K562 (cell line): Measurements from ENCODE around the gene XIRP1. TPM values are rescaled to one million over a fixed set of nuclear protein-coding genes. Genes with fewer than 3 reads are reported as not detected.

Experiments
- E2F5 ChIP-seq: sonication (generic); formaldehyde crosslinking; IDR thresholded peaks from 2 replicates; pipeline ENCODE4 v1.8.0; 2022; ENCODE audit warnings: mild to moderate bottlenecking, missing genetic modification reagents
- ELF4 ChIP-seq: fragments of 450-650 bp; formaldehyde crosslinking; IDR thresholded peaks from 2 replicates; pipeline ENCODE4 v1.4.0; 2022; ENCODE audit warnings: missing genetic modification characterization
- FOS ChIP-seq: IDR thresholded peaks from 3 replicates; pipeline ENCODE4 v1.6.1; 2011; ENCODE audit not compliant: insufficient read length; ENCODE audit errors: extremely low read depth
- SMAD4 ChIP-seq: fragments of 250-450 bp; sonication (Bioruptor Pico); conservative IDR thresholded peaks from 2 replicates; pipeline ENCODE4 v1.8.0; 2021; ENCODE audit warnings: inconsistent platforms, mild to moderate bottlenecking, moderate library complexity
- SMARCE1 ChIP-seq: fragments of 450-650 bp; IDR thresholded peaks from 2 replicates; pipeline ENCODE4 v1.7.1; 2016; ENCODE audit warnings: mild to moderate bottlenecking
- YY1 ChIP-seq, 3 experiments: IDR thresholded peaks; 2 replicates each; pipeline ENCODE4 v1.6.1; 2011; ENCODE audit warnings: low read length in 2 of 3, mild to moderate bottlenecking in 2 of 3, moderate library complexity in 2 of 3, borderline replicate concordance in 1 of 3, control low read depth in 1 of 3, low read depth in 1 of 3; ENCODE audit not compliant: insufficient read depth in 3 of 3, insufficient replicate concordance in 2 of 3, control insufficient read depth in 1 of 3, insufficient read length in 1 of 3; ENCODE audit errors: extremely low read depth in 1 of 3
- ZBTB9 ChIP-seq: fragments of 450-650 bp; formaldehyde crosslinking; IDR thresholded peaks from 2 replicates; pipeline ENCODE4 v1.4.0; 2020; ENCODE audit warnings: mild to moderate bottlenecking, moderate library complexity
- polyA plus RNA-seq, 8 experiments: library from polyadenylated mRNA; depleted of rRNA in 4 of 8; stranded (reverse) in 5 of 8; unstranded in 3 of 8; fragments of >200 nt; fragmentation: Nextera tagmentation in 2 of 8; fragmentation: Illumina TruSeq in 1 of 8; extraction: Ambion mirVana in 2 of 8; extraction: Trizol in 1 of 8; gene quantifications; 2 replicates each; pipeline versions ENCODE4 v1.2.1 to v1.2.3, GENCODE V29; 2011 to 2014; ENCODE audit warnings: inconsistent platforms in 1 of 8, missing spikeins in 1 of 8
- total RNA-seq, 7 experiments: library from RNA; depleted of rRNA in 6 of 7; stranded (reverse); fragments of >200 nt in 6 of 7; fragmentation: Illumina TruSeq in 2 of 7; extraction: Trizol in 2 of 7; gene quantifications; 2 replicates each; pipeline versions ENCODE4 v1.2.1 to v1.2.3, GENCODE V29; 2011 to 2021; ENCODE audit warnings: low replicate concordance in 1 of 7
- TF ChIP-seq, protein P1 (sequence below), 2 experiments: fragments of 450-650 bp; conservative IDR thresholded peaks; 2 replicates each; pipeline ENCODE4 v1.6.1; 2017; ENCODE audit warnings: mild to moderate bottlenecking in 2 of 2, moderate library complexity in 2 of 2

XIRP1 gene
- total and polyA plus RNA-seq, 9 of the 15 experiments (the other 6 are each of a cell fraction or from before 2014, with no cell fraction given) = 0.03 to 0.27 (median 0.08) TPM; not detected in 3

DNA sequence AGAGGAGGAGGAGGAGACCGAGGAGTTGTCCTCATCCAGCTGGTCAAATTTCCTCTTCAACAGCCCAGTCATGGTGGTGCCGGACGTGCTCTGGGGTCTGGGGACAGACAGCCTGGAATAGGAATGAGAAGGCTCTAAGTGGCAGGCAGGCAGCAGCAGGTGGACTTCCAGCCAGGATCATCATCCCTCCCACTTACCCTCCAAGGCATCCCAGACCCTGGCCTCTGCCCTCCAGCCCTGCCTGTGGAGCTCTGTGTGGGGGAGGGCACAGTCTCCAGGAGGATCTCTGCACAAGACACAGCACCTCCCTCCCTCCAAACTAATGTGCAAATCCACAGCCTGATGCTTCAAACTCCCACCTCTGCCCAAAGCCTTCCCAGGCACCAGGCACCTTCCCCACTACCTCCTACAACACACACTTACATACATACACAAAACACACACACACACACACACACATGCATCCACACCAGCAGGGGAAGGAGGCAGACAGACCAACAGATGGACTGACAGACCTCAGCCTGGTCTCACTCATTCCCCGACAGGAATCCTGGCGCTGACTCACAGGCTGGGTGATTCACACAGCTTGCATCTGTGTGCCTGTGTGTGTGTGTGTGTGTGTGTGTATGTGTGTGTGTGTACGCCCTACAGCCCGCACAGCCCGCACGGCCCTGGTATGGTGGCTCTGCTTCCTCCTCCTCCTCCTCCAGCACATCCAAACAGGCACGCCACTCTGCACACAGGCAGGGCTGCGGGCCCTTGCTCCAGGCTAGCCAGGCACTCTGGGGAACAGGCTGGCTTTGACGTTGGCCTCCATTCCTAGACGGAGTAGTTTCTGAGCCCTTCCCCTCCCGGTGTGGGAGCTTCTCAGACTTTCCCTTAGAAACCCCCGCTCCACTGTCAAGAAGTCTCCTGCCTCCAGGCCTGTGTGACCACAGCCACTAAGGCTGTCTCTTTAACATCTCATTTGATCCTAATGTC, 45.5 kb downstream of the XIRP1 start (continued):
- TF ChIP-seq SMAD4 (CRISPR knock-in tag) (peak; percentile 43), ELF4 (peak; percentile 55; the same call in 1 of the 2 replicates), YY1 (IDR thresholded peaks at IDR 0.05; ENCODE audit: borderline replicate concordance in 1 of 3, control insufficient read depth in 1 of 3, extremely low read depth in 1 of 3, insufficient read depth in 3 of 3, insufficient read length in 1 of 3, insufficient replicate concordance in 2 of 3, low read depth in 1 of 3, low read length in 2 of 3) (peak in 1 of 3 experiments; percentile 40), SMARCE1 (peak; percentile 77; the same call in 1 of the 2 replicates), ZBTB9 (CRISPR knock-in tag) (peak; percentile 29; the same call in 1 of the 2 replicates), FOS (peak; percentile 45), E2F5 (CRISPR knock-in tag) (0 out of 2 replicates have a peak, but pooled peaks have one; percentile 19)
- TF ChIP-seq, protein P1, sequence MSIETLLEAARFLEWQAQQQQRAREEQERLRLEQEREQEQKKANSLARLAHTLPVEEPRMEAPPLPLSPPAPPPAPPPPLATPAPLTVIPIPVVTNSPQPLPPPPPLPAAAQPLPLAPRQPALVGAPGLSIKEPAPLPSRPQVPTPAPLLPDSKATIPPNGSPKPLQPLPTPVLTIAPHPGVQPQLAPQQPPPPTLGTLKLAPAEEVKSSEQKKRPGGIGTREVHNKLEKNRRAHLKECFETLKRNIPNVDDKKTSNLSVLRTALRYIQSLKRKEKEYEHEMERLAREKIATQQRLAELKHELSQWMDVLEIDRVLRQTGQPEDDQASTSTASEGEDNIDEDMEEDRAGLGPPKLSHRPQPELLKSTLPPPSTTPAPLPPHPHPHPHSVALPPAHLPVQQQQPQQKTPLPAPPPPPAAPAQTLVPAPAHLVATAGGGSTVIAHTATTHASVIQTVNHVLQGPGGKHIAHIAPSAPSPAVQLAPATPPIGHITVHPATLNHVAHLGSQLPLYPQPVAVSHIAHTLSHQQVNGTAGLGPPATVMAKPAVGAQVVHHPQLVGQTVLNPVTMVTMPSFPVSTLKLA (conservative IDR thresholded peaks at IDR 0.05) = peak in 1 of 2 experiments; percentile 59; a peak in 2 of 4 replicates
- TF ChIP-seq, all 486 proteins: peak for 57
